Gastroesophageal sphincter (tissue), 3 donors: ENCODE measurements around the gene HMSD.

Experiments used
- CTCF ChIP-seq, 4 experiments: fragments of 200-600 bp in 2 of 4; fragments of 450-650 bp in 2 of 4; sonication (generic) in 1 of 4; IDR thresholded peaks; one replicate each; pipeline ENCODE4 v1.5.1; 2017 to 2019; ENCODE audit warnings: antibody characterized with exemption in 4 of 4, mild to moderate bottlenecking in 2 of 4, moderate library complexity in 2 of 4
- POLR2A ChIP-seq, 2 donors: fragments of 450-650 bp; IDR thresholded peaks; one replicate each; pipeline ENCODE4 v1.6.1; 2017; ENCODE audit warnings: antibody characterized with exemption in 2 of 2, mild to moderate bottlenecking in 2 of 2, moderate library complexity in 1 of 2
- POLR2AphosphoS5 ChIP-seq: sonication (generic); formaldehyde crosslinking; IDR thresholded peaks from one replicate; pipeline ENCODE4 v1.6.1; 2017; ENCODE audit warnings: antibody characterized with exemption

- TF ChIP-seq POLR2AphosphoS5 (no peak), CTCF (IDR thresholded peaks at IDR 0.05) (no peak), POLR2A (IDR thresholded peaks at IDR 0.05) (no peak)
These were observed 37.8 kb downstream of the HMSD start for GRCh38 chr18:63986885-63987284.
